Common myeloid progenitor, CD34-positive (primary cell): ENCODE data around the gene MRPS9.

ENCODE experiments used
- CTCF ChIA-PET: fragments of 350-600 bp; sonication (Branson Sonifier 250); formaldehyde crosslinking; loops from one replicate; lab custom pipeline; 2021; ENCODE audit warnings: antibody characterized with exemption; lab: Charles Lee
- POLR2A ChIA-PET: fragments of 350-600 bp; sonication (Branson Sonifier 250); formaldehyde crosslinking; loops from one replicate; lab custom pipeline; 2021; ENCODE audit warnings: antibody characterized with exemption; lab: Charles Lee
- DNase-seq, 3 donors: peaks; one replicate each; pipeline versions ENCODE4 v3.0.0 to v3.0.0-alpha.2; 2013
- H3K27ac ChIP-seq, 2 experiments: 1 replicate in 1 of 2; 2 replicates in 1 of 2; pipeline ENCODE4 v1.7.0; 2013; ENCODE audit warnings: inconsistent platforms in 2 of 2, low read length in 2 of 2, mild to moderate bottlenecking in 2 of 2, low read depth in 1 of 2, moderate library complexity in 1 of 2; ENCODE audit not compliant: severe bottlenecking in 2 of 2, insufficient read depth in 1 of 2, poor library complexity in 1 of 2
- H3K27me3 ChIP-seq, 5 experiments: replicated peaks in 2 of 5; 1 replicate in 3 of 5; 2 replicates in 2 of 5; pipeline versions ENCODE4 v1.6.1 to v1.7.0; 2013; ENCODE audit warnings: low read length in 4 of 5, mild to moderate bottlenecking in 2 of 5, moderate library complexity in 2 of 5, inconsistent platforms in 1 of 5; ENCODE audit not compliant: insufficient read depth in 5 of 5, control insufficient read depth in 4 of 5
- H3K36me3 ChIP-seq, 4 experiments: 1 replicate in 2 of 4; 2 replicates in 2 of 4; pipeline versions ENCODE4 v1.6.1 to v1.7.0; 2013; ENCODE audit warnings: low read length in 3 of 4, control low read depth in 1 of 4, mild to moderate bottlenecking in 1 of 4; ENCODE audit not compliant: control insufficient read depth in 4 of 4, insufficient read depth in 4 of 4
- H3K4me1 ChIP-seq, 4 experiments: 1 replicate in 3 of 4; 2 replicates in 1 of 4; pipeline versions ENCODE4 v1.6.1 to v1.7.1; 2013; ENCODE audit warnings: low read length in 3 of 4, mild to moderate bottlenecking in 3 of 4, control low read depth in 1 of 4, inconsistent platforms in 1 of 4, moderate library complexity in 1 of 4; ENCODE audit not compliant: control insufficient read depth in 4 of 4, insufficient read depth in 4 of 4; ENCODE audit errors: control extremely low read depth in 1 of 4
- H3K4me3 ChIP-seq, 7 experiments: 1 replicate in 4 of 7; 2 replicates in 3 of 7; pipeline versions ENCODE4 v1.5.1 to v1.7.0; 2013; ENCODE audit warnings: mild to moderate bottlenecking in 7 of 7, low read length in 6 of 7, moderate library complexity in 6 of 7, inconsistent platforms in 2 of 7, low read depth in 2 of 7, control low read depth in 1 of 7; ENCODE audit not compliant: insufficient read depth in 4 of 7, control insufficient read depth in 1 of 7; ENCODE audit errors: extremely low read depth in 1 of 7
- H3K9me3 ChIP-seq, 5 experiments: 1 replicate in 4 of 5; 2 replicates in 1 of 5; pipeline versions ENCODE4 v1.6.1 to v1.7.1; 2013; ENCODE audit warnings: low read length in 4 of 5, mild to moderate bottlenecking in 2 of 5, inconsistent platforms in 1 of 5, low read depth in 1 of 5, moderate library complexity in 1 of 5; ENCODE audit not compliant: control insufficient read depth in 4 of 5, insufficient read depth in 2 of 5; ENCODE audit errors: control extremely low read depth in 1 of 5
- WGBS: methylation state at CpG from one replicate; pipeline ENCODE4 v1.1.5; 2013; ENCODE audit not compliant: insufficient coverage; 5-methylcytosine and 5-hydroxymethylcytosine counted together

MRPS9 gene

DNA sequence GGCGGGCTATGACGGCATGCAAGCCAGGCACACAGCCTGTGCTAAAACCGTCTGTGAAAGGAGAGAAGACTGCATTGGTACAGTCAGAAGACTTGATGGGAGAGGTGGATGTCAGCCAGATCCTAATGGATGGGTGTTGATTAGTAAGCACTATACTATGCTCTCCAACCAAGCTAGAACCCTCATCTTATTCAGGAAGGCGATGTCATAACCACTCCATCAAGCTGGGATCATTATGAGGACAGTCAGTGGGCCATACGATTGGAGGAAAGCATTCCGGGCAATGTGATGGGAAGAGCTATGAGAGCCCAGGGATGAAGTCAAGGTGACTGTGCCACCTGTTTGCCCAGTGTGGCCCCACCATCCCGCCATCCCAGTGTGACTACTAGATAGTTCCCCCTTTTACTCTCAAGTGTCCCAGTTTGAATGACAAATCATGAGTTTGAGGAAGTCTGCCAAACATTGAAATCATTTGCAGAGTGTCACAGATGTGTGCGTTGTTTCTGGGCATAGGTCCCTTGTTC is 66.4 kb downstream of the MRPS9 start:
- H3K27me3 ChIP-seq: no peaks in the 10 kb centered on the region
- WGBS: 88% methylated on average over 4 of the region's 8 CpGs
- H3K4me1 ChIP-seq: no peaks in the 10 kb centered on the region
- peaks cover 0 to 18% (median 16%) of the 10 kb centered on the region in 4 experiments for H3K36me3 ChIP-seq
- no peak overlapping the region for H3K4me3 ChIP-seq
- H3K9me3 ChIP-seq: no peaks in the 10 kb centered on the region
- ChIA-PET CTCF (interaction anchor here (1.1 to 2.9 kb wide), 3 partner anchors 9 to 134 kb away, joined by 4 to 15 read pairs (median 7); no protein-coding TSS in a partner anchor), POLR2A (no interaction called here)
- DNase-seq: no peak
- H3K27ac ChIP-seq: no peak overlapping the region

DNA sequence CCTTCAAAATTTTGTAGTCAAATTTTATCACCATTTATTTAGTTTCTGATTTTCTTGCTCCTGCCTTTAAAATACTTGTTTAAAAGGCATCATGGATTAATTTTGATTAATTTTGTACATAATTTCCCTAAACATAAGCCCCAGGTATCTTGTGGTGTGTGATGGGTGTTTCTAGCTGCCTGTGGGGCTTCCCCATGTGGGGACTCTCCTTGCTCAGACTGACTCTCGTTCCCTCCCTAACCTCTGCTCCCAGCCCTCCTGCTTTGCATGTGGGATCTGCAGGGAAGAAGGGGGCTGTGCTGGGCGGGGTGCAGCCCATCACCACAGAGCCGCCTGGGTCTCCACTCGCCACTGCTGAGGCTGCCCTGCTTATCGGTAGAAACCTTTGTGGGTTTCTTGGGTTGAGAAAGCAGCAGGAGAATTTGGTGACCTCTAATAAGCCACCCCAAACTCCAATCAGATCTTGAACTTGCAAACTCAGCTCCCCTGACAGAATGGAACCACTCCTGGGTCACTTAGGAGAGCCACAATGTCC is 72.5 kb downstream of the MRPS9 start:
- no peak for DNase-seq
- H3K9me3 ChIP-seq: no peaks in the 10 kb centered on the region
- ChIA-PET POLR2A (no interaction called here), CTCF (interaction anchor here (11.6 kb wide), 1 partner anchor 127 kb away, joined by 268 read pairs; the partner anchor contains the start of gene GPR45)
- H3K4me1 ChIP-seq: no peaks in the 10 kb centered on the region
- peaks cover 0 to 5% (median 0%) of the 10 kb centered on the region in 4 experiments for H3K36me3 ChIP-seq
- H3K4me3 ChIP-seq: no peak overlapping the region
- no peaks in the 10 kb centered on the region for H3K27me3 ChIP-seq
- no peak overlapping the region for H3K27ac ChIP-seq
- 88% methylated on average over 3 of the region's 5 CpGs for WGBS

- peaks cover 0 to 5% (median 0%) of the 10 kb centered on the region in 4 experiments for H3K36me3 ChIP-seq
- 94% methylated on average over 7 of the region's 15 CpGs for WGBS
- ChIA-PET CTCF (interaction anchor here (0.6 to 11.6 kb wide), 5 partner anchors 34 to 182 kb away, joined by 3 to 268 read pairs (median 3); partner anchors contain the start of gene GPR45), POLR2A (no interaction called here)
- no peak overlapping the region for H3K27ac ChIP-seq
- DNase-seq: no peak
- H3K4me3 ChIP-seq: no peak overlapping the region
- H3K9me3 ChIP-seq: no peaks in the 10 kb centered on the region
- no peaks in the 10 kb centered on the region for H3K27me3 ChIP-seq
- no peaks in the 10 kb centered on the region for H3K4me1 ChIP-seq
These were observed 73.7 kb downstream of the MRPS9 start for GRCh38 chr2:105111365-105112150.

DNA sequence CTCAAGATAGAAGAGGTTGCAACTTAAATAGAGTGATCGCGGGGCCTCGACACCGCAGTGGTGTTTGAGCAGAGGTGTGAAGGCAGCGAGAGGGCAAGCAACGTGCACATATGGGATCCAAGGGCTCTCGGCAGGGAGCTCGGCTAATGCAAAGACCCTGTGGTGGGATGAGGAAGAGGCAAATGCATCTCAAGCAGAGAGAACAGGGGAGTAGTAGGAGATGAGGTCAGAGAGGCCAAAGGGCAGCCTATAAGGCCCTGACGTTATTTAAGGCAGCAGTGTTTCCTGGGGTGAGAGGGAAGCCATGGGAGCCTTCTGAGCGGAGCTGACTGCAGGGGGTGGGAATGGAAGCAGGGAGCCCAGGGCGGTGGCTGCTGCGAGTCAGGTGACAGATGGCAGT is 74.5 kb downstream of the MRPS9 start:
- 92% methylated on average over 8 of the region's 12 CpGs for WGBS
- CTCF ChIA-PET: interaction anchor here (1.3 to 11.6 kb wide), 2 partner anchors 36 to 125 kb away, joined by 3 to 268 read pairs; partner anchors contain the start of gene GPR45
- DNase-seq: no peak

GRCh38 chr2:105113616-105114291 is 75.9 kb downstream of the MRPS9 start:
- ChIA-PET POLR2A (no interaction called here), CTCF (interaction anchor here (0.7 to 11.6 kb wide), 10 partner anchors 10 to 1952 kb away, joined by 3 to 268 read pairs (median 6); partner anchors contain the start of gene GPR45)
- Histone ChIP-seq H3K27me3 (no peaks in the 10 kb centered on the region), H3K4me3 (no peak overlapping the region), H3K9me3 (no peaks in the 10 kb centered on the region), H3K36me3 (peaks cover 0 to 2% (median 0%) of the 10 kb centered on the region in 4 experiments), H3K27ac (no peak overlapping the region), H3K4me1 (no peaks in the 10 kb centered on the region)
- no peak for DNase-seq
- 74% methylated on average over 4 of the region's 4 CpGs for WGBS

More for the DNA sequence above, 74.5 kb downstream of the MRPS9 start:
- Histone ChIP-seq H3K36me3 (peaks cover 0 to 5% (median 0%) of the 10 kb centered on the region in 4 experiments), H3K4me1 (no peaks in the 10 kb centered on the region), H3K4me3 (no peak overlapping the region), H3K9me3 (no peaks in the 10 kb centered on the region), H3K27ac (no peak overlapping the region), H3K27me3 (no peaks in the 10 kb centered on the region)
- POLR2A ChIA-PET: no interaction called here

DNA sequence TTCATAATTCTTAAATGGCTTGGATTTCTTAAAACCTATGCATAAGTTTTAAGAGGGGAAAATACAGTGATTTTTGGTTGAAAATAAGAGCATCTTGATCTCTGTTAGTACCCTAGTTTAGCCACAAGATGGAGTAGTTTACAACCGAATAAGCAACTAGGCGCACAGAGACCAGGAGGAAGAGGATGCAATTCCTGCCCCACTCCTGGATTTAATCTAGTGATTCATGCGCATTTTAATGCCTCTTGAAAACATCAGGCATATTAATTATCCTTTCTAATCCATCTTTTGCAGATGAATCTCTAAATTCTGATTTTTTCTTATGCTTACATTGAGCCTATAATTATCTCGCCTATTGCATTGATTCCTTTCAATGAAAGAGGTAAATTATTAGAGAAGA is 76.7 kb downstream of the MRPS9 start:
- Histone ChIP-seq H3K27ac (no peak overlapping the region), H3K9me3 (no peaks in the 10 kb centered on the region), H3K4me1 (no peaks in the 10 kb centered on the region), H3K27me3 (no peaks in the 10 kb centered on the region), H3K36me3 (no peaks in the 10 kb centered on the region), H3K4me3 (no peak overlapping the region)
- WGBS: 0% methylated on average over 1 of the region's 4 CpGs
- DNase-seq: peak; percentile 54 to 60 (median 60)
- POLR2A ChIA-PET: no interaction called here
- CTCF ChIA-PET: interaction anchor here (0.7 to 11.6 kb wide), 15 partner anchors 10 to 219 kb away, joined by 3 to 268 read pairs (median 4); partner anchors contain the start of gene GPR45
